ENCODE results near the gene RBM42. TPM values are rescaled to one million over a fixed set of nuclear protein-coding genes. Genes with fewer than 3 reads are reported as not detected.

RBM42 gene
- total RNA-seq, 1 donor, result 45.2 TPM

GRCh38 chr19:35675589-35676140, 46.8 kb downstream of the RBM42 start:
- H3K79me2 ChIP-seq (ENCODE audit: insufficient read depth, low read length), result no peaks in the 10 kb centered on the region

More at GRCh38 chr19:35675589-35676140, 46.8 kb downstream of the RBM42 start:
- DNase-seq (ENCODE audit: insufficient read length, low spot score, missing footprints), result peak; percentile 18
- Histone ChIP-seq H3K4me1 (ENCODE audit: insufficient read depth, low read length) (no peaks in the 10 kb centered on the region), H3K36me3 (ENCODE audit: insufficient read depth, low read length) (no peaks in the 10 kb centered on the region), H3K4me2 (ENCODE audit: insufficient read depth, low read length) (no peak overlapping the region), H3K9me3 (ENCODE audit: low read depth, low read length) (no peaks in the 10 kb centered on the region), H3K27ac (ENCODE audit: low read depth, low read length) (no peak overlapping the region), H2AFZ (ENCODE audit: low read length) (no peak overlapping the region), H4K20me1 (ENCODE audit: insufficient read depth, low read length) (no peaks in the 10 kb centered on the region), H3K27me3 (ENCODE audit: insufficient read depth, low read length) (peaks cover 2% of the 10 kb centered on the region), H3K4me3 (ENCODE audit: insufficient read depth, low read length) (no peak overlapping the region)
- TF ChIP-seq, protein P1, sequence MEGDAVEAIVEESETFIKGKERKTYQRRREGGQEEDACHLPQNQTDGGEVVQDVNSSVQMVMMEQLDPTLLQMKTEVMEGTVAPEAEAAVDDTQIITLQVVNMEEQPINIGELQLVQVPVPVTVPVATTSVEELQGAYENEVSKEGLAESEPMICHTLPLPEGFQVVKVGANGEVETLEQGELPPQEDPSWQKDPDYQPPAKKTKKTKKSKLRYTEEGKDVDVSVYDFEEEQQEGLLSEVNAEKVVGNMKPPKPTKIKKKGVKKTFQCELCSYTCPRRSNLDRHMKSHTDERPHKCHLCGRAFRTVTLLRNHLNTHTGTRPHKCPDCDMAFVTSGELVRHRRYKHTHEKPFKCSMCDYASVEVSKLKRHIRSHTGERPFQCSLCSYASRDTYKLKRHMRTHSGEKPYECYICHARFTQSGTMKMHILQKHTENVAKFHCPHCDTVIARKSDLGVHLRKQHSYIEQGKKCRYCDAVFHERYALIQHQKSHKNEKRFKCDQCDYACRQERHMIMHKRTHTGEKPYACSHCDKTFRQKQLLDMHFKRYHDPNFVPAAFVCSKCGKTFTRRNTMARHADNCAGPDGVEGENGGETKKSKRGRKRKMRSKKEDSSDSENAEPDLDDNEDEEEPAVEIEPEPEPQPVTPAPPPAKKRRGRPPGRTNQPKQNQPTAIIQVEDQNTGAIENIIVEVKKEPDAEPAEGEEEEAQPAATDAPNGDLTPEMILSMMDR (IDR thresholded peaks at IDR 0.05; ENCODE audit: extremely low read depth, low read depth, low read length), result no peak

Other genes starting within 250 kb of the RBM42 start
- not detected in 2 replicates for gene FFAR2, start 180.8 kb upstream of the RBM42 start, total RNA-seq
- gene KRTDAP, start 138.6 kb upstream of the RBM42 start, total RNA-seq, result not detected in 2 replicates
- gene DMKN, start 115.4 kb upstream of the RBM42 start, total RNA-seq, result 24.2 and 30.9 TPM in 2 replicates
- 4.7 and 12.1 TPM in 2 replicates for gene SBSN, start 100.7 kb upstream of the RBM42 start, total RNA-seq
- gene GAPDHS, start 95.6 kb upstream of the RBM42 start, total RNA-seq, result not detected in 2 replicates
- gene TMEM147, start 83.4 kb upstream of the RBM42 start, total RNA-seq, result 93.1 and 98.8 TPM in 2 replicates
- gene ATP4A, start 65.4 kb upstream of the RBM42 start, total RNA-seq, result not detected in 2 replicates
- not detected in 2 replicates for gene PMIS2, start 42.9 kb upstream of the RBM42 start, total RNA-seq
- 3.2 and 4.7 TPM in 2 replicates for gene HAUS5, start 16.3 kb upstream of the RBM42 start, total RNA-seq
- 0.29 and 0.36 TPM in 2 replicates for gene ETV2, start 12.7 kb downstream of the RBM42 start, total RNA-seq
- gene COX6B1, start 19.3 kb downstream of the RBM42 start, total RNA-seq, result 123 and 185 TPM in 2 replicates
- not detected in 2 replicates for gene UPK1A, start 37.5 kb downstream of the RBM42 start, total RNA-seq
- gene ZBTB32, start 75.5 kb downstream of the RBM42 start, total RNA-seq, result not detected in 2 replicates
- gene KMT2B, start 89.0 kb downstream of the RBM42 start, total RNA-seq, result 6.5 and 6.8 TPM in 2 replicates
- gene IGFLR1, start 113.4 kb downstream of the RBM42 start, total RNA-seq, result 0.72 and 0.88 TPM in 2 replicates
- gene U2AF1L4, start 116.4 kb downstream of the RBM42 start, total RNA-seq, result 5.8 and 8.8 TPM in 2 replicates
- gene PSENEN, start 116.6 kb downstream of the RBM42 start, total RNA-seq, result 8.8 and 11.6 TPM in 2 replicates
- gene LIN37, start 119.5 kb downstream of the RBM42 start, total RNA-seq, result 9.0 and 13.6 TPM in 2 replicates
- gene HSPB6, start 128.0 kb downstream of the RBM42 start, total RNA-seq, result 9.1 and 14.5 TPM in 2 replicates
- 5.8 and 6.2 TPM in 2 replicates for gene PROSER3, start 129.1 kb downstream of the RBM42 start, total RNA-seq
- gene ARHGAP33, start 146.5 kb downstream of the RBM42 start, total RNA-seq, result 2.2 and 2.4 TPM in 2 replicates
- not detected in 2 replicates for gene PRODH2, start 183.8 kb downstream of the RBM42 start, total RNA-seq
- not detected in 2 replicates for gene NPHS1, start 223.5 kb downstream of the RBM42 start, total RNA-seq
- not detected in 2 replicates for gene KIRREL2, start 227.9 kb downstream of the RBM42 start, total RNA-seq
- gene APLP1, start 239.5 kb downstream of the RBM42 start, total RNA-seq, result 2.1 and 3.6 TPM in 2 replicates

Data from osteoblast (primary cell).